HG03280 (cell line): Measurements from ENCODE around the gene RBM44.
"Not testable (repeated sequence)": the region's sequence is repeated elsewhere in the genome, so short reads cannot be mapped to it uniquely, and the experiment has no call there.

ENCODE experiments used
- ATAC-seq: cut with Tn5 transposase; IDR thresholded peaks from one replicate; pipeline ENCODE4 v1.9.1; 2021; ENCODE audit warnings: mild to moderate bottlenecking, moderate library complexity; ENCODE audit not compliant: unreplicated experiment

The RBM44 gene

GRCh38 chr2:237798236-237799059 lies at the start of gene RBM44:
TSS of gene RBM44 (plus strand) at chr2:237798779. CDS start at chr2:237813610, 14,831 bp downstream.
- ATAC-seq = no peak

- no peak for ATAC-seq
Measured at GRCh38 chr2:237749002-237749401, 49.6 kb upstream of the RBM44 start.

GRCh38 chr2:237749961-237750360 lies 48.6 kb upstream of the RBM44 start:
- ATAC-seq = no peak

GRCh38 chr2:237750441-237750840 lies 48.1 kb upstream of the RBM44 start:
- ATAC-seq = not testable (repeated sequence)

GRCh38 chr2:237752761-237753165 lies 45.8 kb upstream of the RBM44 start:
- ATAC-seq = peak; percentile 99

- no peak for ATAC-seq
Measured at GRCh38 chr2:237754182-237754581, 44.4 kb upstream of the RBM44 start.

- ATAC-seq = no peak
Measured at GRCh38 chr2:237754626-237755248, 43.8 kb upstream of the RBM44 start.

GRCh38 chr2:237757616-237758015 lies 41.0 kb upstream of the RBM44 start:
- no peak for ATAC-seq

GRCh38 chr2:237758185-237758584 lies 40.4 kb upstream of the RBM44 start:
- ATAC-seq = no peak

GRCh38 chr2:237759176-237759575 lies 39.4 kb upstream of the RBM44 start:
- ATAC-seq = no peak

- ATAC-seq = no peak
Measured at GRCh38 chr2:237760506-237761502, 37.8 kb upstream of the RBM44 start.

GRCh38 chr2:237762291-237763182 lies 36.0 kb upstream of the RBM44 start:
- ATAC-seq = not testable (repeated sequence)

GRCh38 chr2:237763812-237764211 lies 34.8 kb upstream of the RBM44 start:
- ATAC-seq = no peak

GRCh38 chr2:237765122-237765521 lies 33.5 kb upstream of the RBM44 start:
- ATAC-seq = not testable (repeated sequence)

- no peak for ATAC-seq
Measured at GRCh38 chr2:237765875-237766274, 32.7 kb upstream of the RBM44 start.

- ATAC-seq = no peak
Measured at GRCh38 chr2:237766340-237766739, 32.2 kb upstream of the RBM44 start.

- no peak for ATAC-seq
Measured at GRCh38 chr2:237772513-237772912, 26.1 kb upstream of the RBM44 start.

- ATAC-seq = no peak
Measured at GRCh38 chr2:237773826-237774225, 24.8 kb upstream of the RBM44 start.

- peak; percentile 71 for ATAC-seq
Measured at GRCh38 chr2:237774811-237775553, 23.6 kb upstream of the RBM44 start.
